Thyroid gland (tissue), 4 donors: ENCODE data around the gene SMOC1. TPM values are rescaled to one million over a fixed set of nuclear protein-coding genes. Genes with fewer than 3 reads are reported as not detected.

ENCODE experiments used
- DNase-seq, 2 donors: peaks; one replicate each; pipeline ENCODE4 v3.0.0-alpha.2; 2019
- H3K27ac ChIP-seq, 3 donors: fragments of 200-600 bp; sonication (generic); 1 replicate in 2 of 3; 2 replicates in 1 of 3; pipeline ENCODE4 v1.5.1; 2016 to 2019; ENCODE audit warnings: mild to moderate bottlenecking in 1 of 3, moderate library complexity in 1 of 3
- H3K27me3 ChIP-seq: fragments of 200-600 bp; sonication (generic); one replicate; pipeline ENCODE4 v1.5.1; 2019
- H3K36me3 ChIP-seq, 2 donors: fragments of 200-600 bp; sonication (generic); one replicate each; pipeline ENCODE4 v1.5.1; 2016 to 2019
- H3K4me1 ChIP-seq, 2 donors: fragments of 200-600 bp; sonication (generic); one replicate each; pipeline ENCODE4 v1.5.1; 2017 to 2019
- H3K4me3 ChIP-seq, 3 donors: fragments of 200-600 bp; sonication (generic); replicated peaks in 1 of 3; 1 replicate in 2 of 3; 2 replicates in 1 of 3; pipeline ENCODE4 v1.5.1; 2016; ENCODE audit warnings: mild to moderate bottlenecking in 1 of 3
- H3K9me3 ChIP-seq: fragments of 200-600 bp; sonication (generic); one replicate; pipeline ENCODE4 v1.5.1; 2017
- POLR2A ChIP-seq, 2 donors: fragments of 450-650 bp; IDR thresholded peaks; one replicate each; pipeline ENCODE4 v1.6.1; 2017; ENCODE audit warnings: antibody characterized with exemption in 2 of 2, mild to moderate bottlenecking in 2 of 2, moderate library complexity in 1 of 2
- WGBS, 2 donors: methylation state at CpG; one replicate each; pipeline ENCODE4 v1.1.5; 2017; 5-methylcytosine and 5-hydroxymethylcytosine counted together
- intact Hi-C: fragments of 100-400 bp; cut with DNase I; formaldehyde crosslinking; loops from one replicate; pipeline ENCODE4 v1.15.1; 2023
- total RNA-seq, 4 donors: library from RNA; depleted of rRNA; stranded (reverse); fragments of >200 nt; gene quantifications; one replicate each; pipeline ENCODE4 v1.2.3, GENCODE V29; 2016
- TF ChIP-seq, protein P1 (sequence below), 6 experiments: fragments of 200-600 bp in 3 of 6; fragments of 450-650 bp in 3 of 6; sonication (generic) in 3 of 6; IDR thresholded peaks; one replicate each; pipeline ENCODE4 v1.5.1; 2016 to 2019; ENCODE audit warnings: antibody characterized with exemption in 6 of 6, mild to moderate bottlenecking in 2 of 6, inconsistent platforms in 1 of 6, moderate library complexity in 1 of 6

The SMOC1 gene
- total RNA-seq, 4 donors from 2014 or later = 3.4 to 7.3 (median 3.7) TPM

DNA sequence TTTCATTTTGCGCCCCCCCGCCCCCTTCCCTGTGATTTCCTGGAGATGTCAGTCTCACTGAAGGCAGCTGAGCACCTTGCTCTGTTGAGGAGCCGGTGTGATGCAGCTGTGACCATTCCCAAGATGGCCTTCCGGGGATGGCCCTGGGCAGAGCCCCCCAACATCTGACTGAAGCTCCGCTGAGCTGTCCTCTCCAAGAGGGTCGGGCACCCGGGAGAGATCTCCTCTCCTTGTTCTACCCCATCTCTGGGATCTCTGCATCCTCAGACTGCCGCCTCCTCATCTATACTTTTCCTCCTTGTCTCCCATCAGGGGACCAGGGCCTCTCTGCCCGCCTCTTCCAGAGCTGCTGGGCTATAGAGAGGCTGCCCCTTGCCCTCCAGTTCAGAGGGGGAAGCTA lies 965 bp upstream of the SMOC1 start:
- no peaks in the 10 kb centered on the region for H3K27me3 ChIP-seq
- WGBS, 2 donors = 86 to 90% methylated on average over 9 of the region's 9 CpGs
- intact Hi-C loops = loop anchor here (5.0 kb wide), 1 partner anchor 139 kb away; no protein-coding TSS in a partner anchor
- no peaks in the 10 kb centered on the region for H3K9me3 ChIP-seq
- DNase-seq = no peak
- peaks cover 0 to 19% of the 10 kb centered on the region in 2 donors for H3K4me1 ChIP-seq
- no peaks in the 10 kb centered on the region for H3K36me3 ChIP-seq
- TF ChIP-seq POLR2A (IDR thresholded peaks at IDR 0.05) = no peak
- TF ChIP-seq, protein P1, sequence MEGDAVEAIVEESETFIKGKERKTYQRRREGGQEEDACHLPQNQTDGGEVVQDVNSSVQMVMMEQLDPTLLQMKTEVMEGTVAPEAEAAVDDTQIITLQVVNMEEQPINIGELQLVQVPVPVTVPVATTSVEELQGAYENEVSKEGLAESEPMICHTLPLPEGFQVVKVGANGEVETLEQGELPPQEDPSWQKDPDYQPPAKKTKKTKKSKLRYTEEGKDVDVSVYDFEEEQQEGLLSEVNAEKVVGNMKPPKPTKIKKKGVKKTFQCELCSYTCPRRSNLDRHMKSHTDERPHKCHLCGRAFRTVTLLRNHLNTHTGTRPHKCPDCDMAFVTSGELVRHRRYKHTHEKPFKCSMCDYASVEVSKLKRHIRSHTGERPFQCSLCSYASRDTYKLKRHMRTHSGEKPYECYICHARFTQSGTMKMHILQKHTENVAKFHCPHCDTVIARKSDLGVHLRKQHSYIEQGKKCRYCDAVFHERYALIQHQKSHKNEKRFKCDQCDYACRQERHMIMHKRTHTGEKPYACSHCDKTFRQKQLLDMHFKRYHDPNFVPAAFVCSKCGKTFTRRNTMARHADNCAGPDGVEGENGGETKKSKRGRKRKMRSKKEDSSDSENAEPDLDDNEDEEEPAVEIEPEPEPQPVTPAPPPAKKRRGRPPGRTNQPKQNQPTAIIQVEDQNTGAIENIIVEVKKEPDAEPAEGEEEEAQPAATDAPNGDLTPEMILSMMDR (IDR thresholded peaks at IDR 0.05) = no peak
- no peak overlapping the region for H3K4me3 ChIP-seq
- no peak overlapping the region for H3K27ac ChIP-seq

DNA sequence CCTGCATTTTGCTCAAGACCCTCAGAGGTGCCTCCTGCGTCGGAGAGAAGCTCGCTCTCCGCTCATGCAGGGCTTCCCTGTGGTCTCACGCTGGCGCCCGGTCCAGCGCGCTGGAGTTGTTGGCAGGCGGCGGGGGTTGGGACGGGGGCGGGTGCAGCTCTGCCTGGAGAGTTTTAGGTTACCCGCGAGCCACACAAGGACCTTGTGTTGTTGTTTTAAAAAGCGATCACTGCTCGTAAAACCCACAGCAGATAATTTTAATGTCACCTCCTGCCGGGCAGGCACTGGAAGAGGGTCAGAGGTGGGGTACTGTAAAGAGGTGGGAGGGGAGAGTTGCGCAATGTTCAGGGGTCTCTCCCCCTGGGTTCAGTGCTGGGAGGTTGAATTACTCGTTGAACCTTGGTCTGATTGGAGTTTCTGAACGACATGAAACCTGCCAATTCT lies 850 bp downstream of the SMOC1 start:
- Histone ChIP-seq H3K4me1 (peaks cover 0 to 19% of the 10 kb centered on the region in 2 donors), H3K4me3 (peak overlapping the region in 1 of 3 donors; percentile 11), H3K9me3 (no peaks in the 10 kb centered on the region), H3K27me3 (no peaks in the 10 kb centered on the region), H3K27ac (no peak overlapping the region), H3K36me3 (no peaks in the 10 kb centered on the region)
- TF ChIP-seq POLR2A (IDR thresholded peaks at IDR 0.05) = no peak
- TF ChIP-seq, protein P1 (IDR thresholded peaks at IDR 0.05) = no peak
- peak; percentile 26 to 31 for DNase-seq
- 3 to 5% methylated on average over 21 of the region's 21 CpGs for WGBS, 2 donors
- intact Hi-C loops = no loop called here

DNA sequence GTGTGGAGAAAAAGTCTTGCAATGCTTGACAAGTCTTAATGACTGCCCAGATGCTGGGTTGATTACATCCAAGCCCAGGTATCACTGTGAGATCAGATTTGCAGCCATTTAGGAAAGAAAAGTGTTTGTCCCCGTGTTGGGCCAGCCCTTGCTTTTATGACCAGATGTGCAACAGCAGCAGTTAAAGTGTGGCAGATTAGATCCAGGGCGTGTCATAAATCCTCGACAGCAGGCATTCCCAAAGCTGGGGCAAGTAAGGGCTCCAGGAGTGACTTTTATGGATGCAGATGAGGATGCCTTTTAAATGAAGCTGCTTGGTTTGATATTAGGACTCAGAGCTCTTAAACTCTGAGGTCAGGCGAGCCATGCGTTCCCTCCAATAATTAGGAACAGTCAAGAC lies 1.7 kb downstream of the SMOC1 start:
- DNase-seq = no peak
- WGBS, 2 donors = 67 to 78% methylated on average over 5 of the region's 5 CpGs
- no peaks in the 10 kb centered on the region for H3K9me3 ChIP-seq
- H3K27me3 ChIP-seq = no peaks in the 10 kb centered on the region
- H3K27ac ChIP-seq = no peak overlapping the region
- intact Hi-C loops = no loop called here
- H3K4me1 ChIP-seq = peaks cover 0 to 19% of the 10 kb centered on the region in 2 donors
- H3K36me3 ChIP-seq = no peaks in the 10 kb centered on the region
- TF ChIP-seq POLR2A (IDR thresholded peaks at IDR 0.05) = no peak
- TF ChIP-seq, protein P1 (IDR thresholded peaks at IDR 0.05) = no peak
- no peak overlapping the region for H3K4me3 ChIP-seq

DNA sequence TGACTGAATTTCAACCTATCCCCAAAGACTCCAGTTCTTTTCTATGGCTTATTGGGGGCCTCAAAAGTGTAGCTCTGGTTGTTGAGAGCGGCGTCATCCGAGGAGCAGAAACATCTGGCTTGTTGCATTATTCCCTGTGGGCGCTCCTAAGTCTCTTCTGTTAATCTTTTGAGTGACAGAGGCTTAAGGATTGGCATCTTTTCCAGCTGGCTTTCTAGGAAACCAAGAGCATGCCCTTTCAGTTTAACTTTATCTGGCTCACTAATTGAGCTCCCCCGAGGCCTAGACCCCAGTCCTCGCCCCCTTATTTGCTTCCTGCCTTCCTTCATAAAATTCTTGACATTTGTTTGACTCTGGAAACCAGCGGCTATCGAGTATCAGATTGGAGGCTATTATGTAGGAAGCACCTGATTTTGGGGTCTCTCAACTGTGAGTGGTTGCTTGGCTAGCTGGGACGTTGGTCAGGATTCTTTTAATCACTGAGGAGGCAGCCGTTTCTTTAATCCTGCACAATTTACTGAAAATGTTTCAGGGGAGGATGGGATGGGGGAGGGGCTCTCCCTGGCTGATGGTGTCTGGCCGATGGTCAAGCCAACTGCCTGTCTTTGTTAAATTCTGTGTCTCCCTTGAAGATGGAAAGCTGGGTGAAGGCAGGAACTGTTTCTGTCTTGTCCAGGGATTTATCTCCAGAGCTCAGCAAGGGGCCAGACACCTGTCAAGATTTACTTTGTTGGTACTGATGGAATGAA lies 3.1 kb downstream of the SMOC1 start:
- TF ChIP-seq POLR2A (IDR thresholded peaks at IDR 0.05) = no peak
- TF ChIP-seq, protein P1 (IDR thresholded peaks at IDR 0.05) = no peak

DNA sequence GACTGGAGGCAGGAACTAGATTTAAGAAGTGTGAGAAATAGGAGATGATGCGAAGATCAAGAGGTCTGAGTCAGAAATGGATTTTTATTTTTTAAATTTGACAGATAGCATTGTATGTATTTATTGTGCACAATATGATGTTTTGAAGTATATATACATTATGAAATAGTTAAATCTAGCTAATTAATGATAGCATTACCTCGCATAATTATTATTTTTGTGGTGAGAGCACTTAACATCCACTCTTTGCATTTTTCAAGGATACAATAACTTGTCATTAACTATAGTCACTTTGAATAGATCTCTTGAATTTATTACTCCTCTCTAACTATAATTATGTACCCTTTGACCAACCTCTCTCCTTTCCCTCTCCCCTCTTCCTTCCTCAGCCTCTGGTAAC lies 3.7 kb downstream of the SMOC1 start:
- peaks cover 0 to 11% of the 10 kb centered on the region in 2 donors for H3K4me1 ChIP-seq
- intact Hi-C loops = no loop called here
- no peaks in the 10 kb centered on the region for H3K36me3 ChIP-seq
- TF ChIP-seq, protein P1 (IDR thresholded peaks at IDR 0.05) = no peak
- no peak for TF ChIP-seq POLR2A (IDR thresholded peaks at IDR 0.05)
- no peak overlapping the region for H3K4me3 ChIP-seq
- H3K9me3 ChIP-seq = no peaks in the 10 kb centered on the region
- no peaks in the 10 kb centered on the region for H3K27me3 ChIP-seq
- no peak overlapping the region for H3K27ac ChIP-seq
- 82 to 87% methylated on average over 2 of the region's 2 CpGs for WGBS, 2 donors
- no peak for DNase-seq

More for the DNA sequence above, 3.1 kb downstream of the SMOC1 start:
- intact Hi-C loops = no loop called here
- Histone ChIP-seq H3K4me3 (no peak overlapping the region), H3K36me3 (no peaks in the 10 kb centered on the region), H3K27ac (no peak overlapping the region), H3K9me3 (no peaks in the 10 kb centered on the region), H3K27me3 (no peaks in the 10 kb centered on the region), H3K4me1 (peaks cover 0 to 18% of the 10 kb centered on the region in 2 donors)
- DNase-seq = no peak
- WGBS, 2 donors = 60 to 64% methylated on average over 11 of the region's 11 CpGs
